Spleen (tissue), 11 donors: Measurements from ENCODE around the gene OVAAL. TPM values are rescaled to one million over a fixed set of nuclear protein-coding genes. Genes with fewer than 3 reads are reported as not detected.

ENCODE experiments used
- DNase-seq: peaks from one replicate; pipeline ENCODE4 v3.0.0-alpha.2; 2020
- H3K27ac ChIP-seq, 8 donors: fragments of 200-600 bp; sonication (generic) in 7 of 8; 1 replicate in 4 of 8; 2 replicates in 4 of 8; pipeline versions ENCODE4 v1.5.0 to v1.8.0; 2016 to 2021; ENCODE audit warnings: inconsistent platforms in 4 of 8, mild to moderate bottlenecking in 4 of 8, moderate library complexity in 1 of 8
- H3K27me3 ChIP-seq, 7 donors: fragments of 200-600 bp; sonication (generic) in 6 of 7; replicated peaks in 1 of 7; 1 replicate in 4 of 7; 2 replicates in 3 of 7; pipeline versions ENCODE4 v1.5.0 to v1.8.0; 2016 to 2021; ENCODE audit warnings: inconsistent platforms in 3 of 7, mild to moderate bottlenecking in 1 of 7
- H3K36me3 ChIP-seq, 6 donors: fragments of 200-600 bp; sonication (generic) in 5 of 6; 1 replicate in 4 of 6; 2 replicates in 2 of 6; pipeline versions ENCODE4 v1.5.0 to v1.8.0; 2016 to 2021; ENCODE audit warnings: inconsistent platforms in 2 of 6
- H3K4me1 ChIP-seq, 6 donors: fragments of 200-600 bp; sonication (generic) in 5 of 6; 1 replicate in 3 of 6; 2 replicates in 3 of 6; pipeline versions ENCODE4 v1.5.0 to v1.8.0; 2016 to 2021; ENCODE audit warnings: inconsistent platforms in 3 of 6
- H3K4me3 ChIP-seq, 8 donors: fragments of 200-600 bp; sonication (generic) in 7 of 8; 1 replicate in 4 of 8; 2 replicates in 4 of 8; pipeline versions ENCODE4 v1.5.0 to v1.8.0; 2016 to 2021; ENCODE audit warnings: inconsistent platforms in 4 of 8, mild to moderate bottlenecking in 4 of 8, moderate library complexity in 2 of 8
- H3K9me3 ChIP-seq, 8 donors: fragments of 200-600 bp; sonication (generic) in 7 of 8; 1 replicate in 4 of 8; 2 replicates in 4 of 8; pipeline versions ENCODE4 v1.5.0 to v1.8.0; 2016 to 2021; ENCODE audit warnings: inconsistent platforms in 4 of 8
- POLR2A ChIP-seq, 3 donors: fragments of 450-650 bp; IDR thresholded peaks; one replicate each; pipeline ENCODE4 v1.5.1; 2017; ENCODE audit warnings: antibody characterized with exemption in 3 of 3, mild to moderate bottlenecking in 1 of 3
- POLR2AphosphoS5 ChIP-seq, 3 donors: sonication (generic); formaldehyde crosslinking; IDR thresholded peaks; one replicate each; pipeline ENCODE4 v1.5.1; 2017; ENCODE audit warnings: antibody characterized with exemption in 3 of 3
- WGBS, 5 donors: extraction: QIAGEN DNeasy Blood & Tissue Kit in 3 of 5; methylation state at CpG; one replicate each; pipeline versions ENCODE4 v1.1.5 to v1.1.7; 2013 to 2018; 5-methylcytosine and 5-hydroxymethylcytosine counted together
- intact Hi-C: fragments of 100-400 bp; cut with DNase I; formaldehyde crosslinking; loops from one replicate; pipeline ENCODE4 v1.15.0; 2023; ENCODE audit warnings: low total_unique reads
- polyA plus RNA-seq, 3 donors: library from polyadenylated mRNA; stranded (reverse); fragments of 200-250 nt; gene quantifications; one replicate each; pipeline ENCODE4 v1.2.1, GENCODE V29; 2013
- total RNA-seq, 7 donors: library from RNA; depleted of rRNA in 3 of 7; stranded (reverse); fragments of >200 nt in 3 of 7; fragmentation: NEBNext Ultra II Directional in 4 of 7; extraction: Animal tissue kit (Norgen Biotek cat#: 25700) in 4 of 7; gene quantifications; one replicate each; pipeline versions ENCODE4 v1.1.0 to v1.2.1, GENCODE V29; 2016 to 2021
- TF ChIP-seq, protein P1 (sequence below), 11 experiments: fragments of 200-600 bp in 7 of 11; fragments of 450-650 bp in 4 of 11; sonication (generic) in 4 of 11; IDR thresholded peaks in 8 of 11; conservative IDR thresholded peaks in 3 of 11; 1 replicate in 7 of 11; 2 replicates in 4 of 11; pipeline versions ENCODE4 v1.4.0 to v1.8.0; 2016 to 2021; ENCODE audit warnings: antibody characterized with exemption in 11 of 11, inconsistent platforms in 4 of 11, mild to moderate bottlenecking in 1 of 11
- donor health status: healthy with polysubstance abuse.
- donor health status: DM: no; HTN: no; CAD: no; lungs with moderate emphysema.
- donor health status: DM: no; HTN: no; CAD: no.
- donor health status: Bipolar disorder and iron deficiency.
- donor health status: healthy.
- donor health status: DM: no; HTN: no; CAD: no.
- donor health status: DM: yes; HTN: yes; CAD: no.

The OVAAL gene
- total and polyA plus RNA-seq, 10 donors = not detected

DNA sequence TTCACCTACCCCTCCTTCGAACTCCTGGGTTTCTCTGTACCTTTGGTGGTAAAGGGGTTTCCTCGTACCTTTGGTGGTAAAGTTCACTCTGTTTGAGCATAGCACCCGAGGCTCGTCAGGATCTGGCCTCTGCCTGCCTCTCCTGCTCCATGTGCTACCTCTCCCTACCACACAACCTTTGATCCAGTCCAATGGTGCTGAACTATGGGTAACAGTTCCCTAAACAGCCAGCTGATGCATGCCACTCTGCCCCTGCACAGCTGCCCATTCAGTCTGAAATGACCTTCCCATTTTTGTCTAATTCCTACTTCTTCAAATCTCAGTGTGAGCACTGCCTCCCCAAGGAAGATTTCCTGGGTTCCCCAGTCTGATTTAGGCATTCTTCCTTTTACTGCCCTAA is 14.0 kb downstream of the OVAAL start:
- Histone ChIP-seq H3K27ac (no peak overlapping the region), H3K27me3 (no peaks in the 10 kb centered on the region), H3K4me3 (no peak overlapping the region), H3K4me1 (peaks cover 0 to 5% (median 0%) of the 10 kb centered on the region in 6 donors), H3K9me3 (no peaks in the 10 kb centered on the region), H3K36me3 (no peaks in the 10 kb centered on the region)
- 79 to 87% (median 82%) methylated on average over 4 of the region's 4 CpGs for WGBS, 5 donors
- intact Hi-C loops = no loop called here
- no peak for DNase-seq
- TF ChIP-seq, protein P1, sequence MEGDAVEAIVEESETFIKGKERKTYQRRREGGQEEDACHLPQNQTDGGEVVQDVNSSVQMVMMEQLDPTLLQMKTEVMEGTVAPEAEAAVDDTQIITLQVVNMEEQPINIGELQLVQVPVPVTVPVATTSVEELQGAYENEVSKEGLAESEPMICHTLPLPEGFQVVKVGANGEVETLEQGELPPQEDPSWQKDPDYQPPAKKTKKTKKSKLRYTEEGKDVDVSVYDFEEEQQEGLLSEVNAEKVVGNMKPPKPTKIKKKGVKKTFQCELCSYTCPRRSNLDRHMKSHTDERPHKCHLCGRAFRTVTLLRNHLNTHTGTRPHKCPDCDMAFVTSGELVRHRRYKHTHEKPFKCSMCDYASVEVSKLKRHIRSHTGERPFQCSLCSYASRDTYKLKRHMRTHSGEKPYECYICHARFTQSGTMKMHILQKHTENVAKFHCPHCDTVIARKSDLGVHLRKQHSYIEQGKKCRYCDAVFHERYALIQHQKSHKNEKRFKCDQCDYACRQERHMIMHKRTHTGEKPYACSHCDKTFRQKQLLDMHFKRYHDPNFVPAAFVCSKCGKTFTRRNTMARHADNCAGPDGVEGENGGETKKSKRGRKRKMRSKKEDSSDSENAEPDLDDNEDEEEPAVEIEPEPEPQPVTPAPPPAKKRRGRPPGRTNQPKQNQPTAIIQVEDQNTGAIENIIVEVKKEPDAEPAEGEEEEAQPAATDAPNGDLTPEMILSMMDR (IDR thresholded peaks at IDR 0.05 in 8 of 11, conservative IDR thresholded peaks at IDR 0.05 in 3 of 11) = no peak
- TF ChIP-seq POLR2A (IDR thresholded peaks at IDR 0.05) (no peak), POLR2AphosphoS5 (IDR thresholded peaks at IDR 0.05) (no peak)

- no peak overlapping the region for H3K4me3 ChIP-seq
- H3K36me3 ChIP-seq = no peaks in the 10 kb centered on the region
- intact Hi-C loops = no loop called here
- DNase-seq = no peak
- H3K27me3 ChIP-seq = no peaks in the 10 kb centered on the region
- H3K4me1 ChIP-seq = peaks cover 0 to 5% (median 0%) of the 10 kb centered on the region in 6 donors
- no peaks in the 10 kb centered on the region for H3K9me3 ChIP-seq
- WGBS, 5 donors = 78 to 90% (median 86%) methylated on average over 4 of the region's 4 CpGs
- H3K27ac ChIP-seq = no peak overlapping the region
- TF ChIP-seq POLR2AphosphoS5 (IDR thresholded peaks at IDR 0.05) (no peak), POLR2A (IDR thresholded peaks at IDR 0.05) (no peak)
- TF ChIP-seq, protein P1 (IDR thresholded peaks at IDR 0.05 in 8 of 11, conservative IDR thresholded peaks at IDR 0.05 in 3 of 11) = no peak
These were observed 15.4 kb downstream of the OVAAL start for GRCh38 chr1:180574031-180574713.

GRCh38 chr1:180577361-180577760 is 18.6 kb downstream of the OVAAL start:
- no peaks in the 10 kb centered on the region for H3K9me3 ChIP-seq
- intact Hi-C loops = no loop called here
- 89 to 94% (median 90%) methylated on average over 3 of the region's 3 CpGs for WGBS, 5 donors
- TF ChIP-seq, protein P1 (IDR thresholded peaks at IDR 0.05 in 8 of 11, conservative IDR thresholded peaks at IDR 0.05 in 3 of 11) = no peak
- TF ChIP-seq POLR2AphosphoS5 (IDR thresholded peaks at IDR 0.05) (no peak), POLR2A (IDR thresholded peaks at IDR 0.05) (no peak)
- no peaks in the 10 kb centered on the region for H3K27me3 ChIP-seq
- H3K4me1 ChIP-seq = peaks cover 0 to 5% (median 0%) of the 10 kb centered on the region in 6 donors
- DNase-seq = no peak
- no peak overlapping the region for H3K4me3 ChIP-seq
- H3K36me3 ChIP-seq = no peaks in the 10 kb centered on the region
- no peak overlapping the region for H3K27ac ChIP-seq

- no peaks in the 10 kb centered on the region for H3K36me3 ChIP-seq
- no peak for TF ChIP-seq POLR2AphosphoS5 (IDR thresholded peaks at IDR 0.05)
- no peak for TF ChIP-seq POLR2A (IDR thresholded peaks at IDR 0.05)
- TF ChIP-seq, protein P1 (IDR thresholded peaks at IDR 0.05 in 8 of 11, conservative IDR thresholded peaks at IDR 0.05 in 3 of 11) = no peak
- H3K4me3 ChIP-seq = no peak overlapping the region
- intact Hi-C loops = no loop called here
- H3K4me1 ChIP-seq = no peaks in the 10 kb centered on the region
- WGBS, 5 donors = 73 to 90% (median 86%) methylated on average over 6 of the region's 6 CpGs
- peaks cover 0 to 4% (median 0%) of the 10 kb centered on the region in 7 donors for H3K27me3 ChIP-seq
- no peaks in the 10 kb centered on the region for H3K9me3 ChIP-seq
- no peak overlapping the region for H3K27ac ChIP-seq
- no peak for DNase-seq
These were observed 21.3 kb downstream of the OVAAL start for GRCh38 chr1:180579961-180580611.
